GM19238 (cell line): ENCODE measurements around the gene SEC16B.

Source experiments
- DNase-seq: peaks from one replicate; pipeline ENCODE4 v3.0.0; 2011; ENCODE audit warnings: low spot score; ENCODE audit not compliant: insufficient read length

Gene SEC16B

GRCh38 chr1:177941976-177942375, 27.9 kb downstream of the SEC16B start:
- DNase-seq: no peak

GRCh38 chr1:177940682-177941081, 29.2 kb downstream of the SEC16B start:
- DNase-seq: no peak

DNA sequence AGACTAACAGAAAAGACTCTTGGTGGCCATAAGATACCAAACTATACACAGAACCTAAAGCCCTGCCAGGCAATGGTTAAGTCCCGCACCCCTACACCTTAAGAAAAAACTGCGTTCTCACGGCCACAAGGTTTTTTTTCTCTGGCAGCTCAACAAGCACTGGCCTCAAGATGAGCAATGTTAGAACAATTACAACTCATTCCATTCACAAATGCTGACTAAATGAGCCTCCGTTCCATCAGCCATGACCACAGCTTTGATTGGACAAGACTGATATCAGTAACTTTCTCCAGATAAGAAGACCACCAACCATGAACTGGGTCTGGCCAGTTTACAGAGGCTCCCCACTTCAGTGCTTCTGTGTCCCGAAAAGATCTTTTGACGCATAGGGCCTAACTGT, 31.9 kb downstream of the SEC16B start:
- DNase-seq: no peak

GRCh38 chr1:177937174-177937770, 32.6 kb downstream of the SEC16B start:
- DNase-seq: no peak

- no peak for DNase-seq
These were observed 34.0 kb downstream of the SEC16B start for GRCh38 chr1:177935638-177936415.

DNA sequence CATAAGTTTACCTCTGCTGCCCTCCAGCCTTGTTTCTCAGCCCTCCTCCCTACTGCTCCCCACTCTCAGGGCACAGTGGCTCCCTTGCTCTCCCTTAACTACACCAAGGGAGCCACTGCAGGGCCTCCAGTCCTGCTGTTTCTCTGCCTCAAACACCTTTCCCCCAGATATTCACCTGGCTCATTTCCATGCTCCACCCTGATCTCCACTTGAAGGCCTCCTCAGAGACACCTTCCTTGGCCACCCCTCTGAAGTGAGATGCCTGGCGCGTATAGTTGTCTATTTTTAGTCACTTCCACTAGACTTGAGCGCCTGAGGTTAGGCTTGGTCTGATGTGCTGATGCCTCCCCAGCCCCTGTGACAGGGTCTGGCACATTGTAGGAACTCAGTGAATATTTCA, 34.9 kb downstream of the SEC16B start:
- no peak for DNase-seq

- no peak for DNase-seq
These were observed 35.4 kb downstream of the SEC16B start for GRCh38 chr1:177934461-177934860.

DNA sequence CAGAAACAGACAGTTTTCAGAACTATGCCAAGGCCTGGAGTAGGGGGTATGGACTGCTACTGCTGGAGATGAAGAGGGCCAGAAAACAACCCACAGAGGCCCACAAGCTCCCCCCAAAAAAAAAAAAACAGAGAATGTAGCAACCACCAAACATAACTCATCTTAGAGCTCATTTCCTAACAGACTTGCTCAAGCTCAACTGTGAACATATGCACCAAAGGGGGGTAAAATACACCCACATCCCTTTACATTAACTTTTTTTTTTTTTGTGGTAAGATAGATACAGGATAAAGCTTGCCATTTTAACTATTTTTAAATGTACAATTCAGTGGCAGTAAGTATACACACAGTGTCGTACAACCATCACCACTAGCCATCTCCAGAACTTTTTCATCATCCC, 36.0 kb downstream of the SEC16B start:
- DNase-seq: no peak

GRCh38 chr1:177932123-177932522, 37.7 kb downstream of the SEC16B start:
- DNase-seq: no peak

- no peak for DNase-seq
These were observed 40.9 kb downstream of the SEC16B start for GRCh38 chr1:177928952-177929351.

- DNase-seq: no peak
These were observed 41.7 kb downstream of the SEC16B start for GRCh38 chr1:177928194-177928593.

GRCh38 chr1:177927021-177927596, 42.7 kb downstream of the SEC16B start:
- DNase-seq: no peak

DNA sequence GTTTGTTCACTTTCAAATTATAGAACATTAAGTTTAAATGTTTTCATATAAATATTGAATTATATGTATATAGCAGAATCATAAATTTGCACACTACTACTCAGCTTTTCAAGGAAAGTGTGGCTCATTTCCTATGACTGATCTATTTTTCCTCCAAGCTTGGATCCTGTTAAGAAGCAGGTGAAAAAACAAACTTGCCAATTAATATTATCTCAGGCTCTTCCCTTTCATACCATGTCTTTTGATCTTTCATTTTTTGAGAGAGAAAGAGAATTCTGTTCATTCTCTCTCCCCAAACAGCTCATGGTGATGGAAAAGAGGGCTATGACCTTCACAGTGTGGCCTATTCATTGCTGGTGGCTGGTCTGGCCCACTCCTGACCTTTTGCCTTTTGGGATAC, 43.7 kb downstream of the SEC16B start:
- no peak for DNase-seq

DNA sequence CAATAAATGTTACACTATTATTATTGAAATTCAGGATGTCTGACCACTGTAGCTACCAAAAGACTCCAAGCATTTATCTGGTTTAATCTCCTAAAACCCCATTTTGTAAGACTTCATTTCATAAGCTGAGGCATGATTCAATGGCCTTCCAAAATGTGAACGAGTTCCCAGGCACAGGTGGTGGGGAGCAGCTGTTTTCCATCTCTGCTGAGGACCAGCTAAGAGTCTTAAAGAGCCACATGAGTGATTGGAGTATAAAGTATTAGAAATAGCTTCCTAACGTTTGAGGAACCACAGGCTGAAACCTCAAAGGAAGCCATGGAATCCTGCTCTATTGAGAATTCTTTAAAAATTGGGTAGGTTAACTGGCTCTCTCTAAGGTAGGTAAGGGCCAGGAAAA, 44.9 kb downstream of the SEC16B start:
- no peak for DNase-seq

GRCh38 chr1:177923441-177923840, 46.4 kb downstream of the SEC16B start:
- DNase-seq: no peak

DNA sequence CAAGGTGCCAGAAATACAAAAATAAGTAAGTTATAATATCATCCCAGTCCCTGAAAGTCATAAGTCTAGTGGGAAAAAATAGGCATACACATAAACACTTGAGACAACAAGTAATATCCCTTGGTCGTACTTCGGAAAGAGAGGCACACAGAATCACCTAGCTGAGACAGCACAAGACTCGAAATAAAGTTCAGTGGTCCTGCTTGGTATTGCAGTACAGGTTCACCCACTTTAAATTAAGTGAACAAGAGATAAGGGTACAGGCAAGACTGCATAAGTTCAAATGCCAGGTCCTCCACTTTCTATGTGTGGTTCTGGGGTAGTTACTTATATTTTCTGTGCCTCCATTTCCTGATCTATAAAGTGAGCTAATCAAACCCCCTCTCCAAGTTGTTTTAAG, 47.6 kb downstream of the SEC16B start:
- DNase-seq: no peak

DNA sequence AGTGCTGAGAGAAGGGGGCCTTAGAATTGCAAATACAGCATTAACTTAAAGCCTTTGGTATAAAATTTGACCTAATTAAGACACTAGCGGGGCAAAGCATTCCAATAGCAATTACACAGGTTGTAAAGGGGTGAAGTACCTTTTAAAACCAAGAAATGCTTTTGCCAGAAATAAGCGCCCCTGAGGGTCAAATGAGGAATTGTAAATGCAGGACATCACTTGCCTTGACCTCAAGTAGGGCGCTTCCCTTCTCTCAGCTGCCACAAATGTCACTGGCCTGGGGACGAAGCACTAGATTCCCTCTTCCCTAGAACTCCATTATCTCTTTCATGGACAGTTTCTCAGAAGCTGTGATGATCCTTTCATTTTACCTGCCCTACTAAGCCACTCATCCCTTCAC, 48.3 kb downstream of the SEC16B start:
- DNase-seq: no peak

GRCh38 chr1:177920091-177920490, 49.8 kb downstream of the SEC16B start:
- no peak for DNase-seq

DNA sequence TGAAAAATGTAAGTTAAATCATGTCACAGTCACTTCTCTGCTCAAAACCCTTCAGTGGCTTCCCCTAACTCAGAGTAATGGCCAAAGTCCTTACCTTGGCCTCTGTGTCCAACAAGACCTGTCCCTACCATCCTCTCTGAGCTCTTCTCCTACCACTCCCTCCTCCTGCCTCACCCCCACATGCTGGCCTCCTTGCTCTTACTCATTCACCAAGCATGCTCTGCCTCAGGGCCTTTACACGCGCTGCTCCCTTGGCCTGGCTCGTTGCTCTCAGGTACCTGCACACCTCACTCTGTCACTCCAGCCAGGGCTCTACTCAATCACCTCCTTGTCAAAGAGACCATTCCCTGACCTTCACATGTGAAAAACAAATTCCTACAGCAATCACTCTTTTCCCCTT, 54.2 kb downstream of the SEC16B start:
- no peak for DNase-seq

GRCh38 chr1:177914603-177915002, 55.3 kb downstream of the SEC16B start:
- no peak for DNase-seq

DNA sequence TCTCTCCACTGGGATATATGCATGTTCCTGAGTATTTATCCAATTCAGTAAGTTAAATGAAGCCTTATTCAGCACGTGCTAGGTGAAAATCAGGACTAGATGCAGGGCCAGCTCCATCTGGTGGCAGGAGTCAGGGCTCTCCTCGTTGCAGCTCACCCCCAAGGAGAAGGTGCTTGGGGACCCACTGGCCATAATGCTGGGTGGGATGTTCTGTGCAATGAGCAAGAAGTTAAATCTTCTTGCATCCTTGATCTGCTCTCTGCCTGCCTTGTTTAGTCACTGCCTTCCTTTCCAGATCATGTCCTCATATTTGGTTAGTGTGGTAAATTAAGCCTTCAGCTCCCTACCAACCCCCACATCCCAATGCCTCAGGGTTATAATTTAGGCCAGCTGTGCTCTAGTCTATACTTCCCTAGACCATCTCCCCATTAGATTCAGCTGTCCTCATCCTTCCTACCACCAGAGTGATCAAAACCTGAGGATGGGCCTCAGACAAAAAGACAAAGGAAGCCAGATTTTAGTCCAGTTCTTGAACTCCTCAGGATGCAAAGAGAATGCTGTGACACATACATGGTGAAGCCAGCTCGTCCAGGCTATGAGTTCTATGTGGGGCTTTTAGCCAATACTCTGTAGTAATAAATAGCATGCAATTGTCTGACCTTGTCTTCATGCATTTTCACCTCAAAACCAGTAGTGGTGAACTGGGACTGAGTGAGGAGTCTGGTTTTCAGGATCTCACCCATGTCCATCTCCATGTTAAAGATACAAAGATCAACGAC, 55.9 kb downstream of the SEC16B start:
- no peak for DNase-seq

DNA sequence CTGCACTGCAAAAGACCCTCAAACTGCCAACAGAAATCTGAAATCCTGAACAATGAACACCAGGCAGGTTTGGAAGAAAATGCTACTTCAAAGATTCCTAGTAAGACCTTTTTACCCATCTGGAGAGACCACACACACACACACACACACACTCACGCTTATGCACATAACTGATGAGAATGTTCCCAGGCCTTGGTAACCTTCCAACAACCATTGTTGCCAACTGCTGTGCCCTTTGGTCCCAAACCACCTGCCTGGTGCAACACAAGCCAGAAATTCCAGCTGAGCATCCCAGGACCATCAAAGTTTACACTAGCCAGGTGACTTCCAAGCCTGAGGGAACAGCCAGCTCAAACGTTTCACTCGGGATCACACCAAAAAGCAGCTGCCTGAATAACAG, 56.9 kb downstream of the SEC16B start:
- DNase-seq: no peak
